ENCODE results near the gene PPP1R3D. TPM values are rescaled to one million over a fixed set of nuclear protein-coding genes. Genes with fewer than 3 reads are reported as not detected.

PPP1R3D gene
- total and polyA plus RNA-seq, 2 of the 13 experiments (the other 11 are each of a cell fraction or from before 2014, with no cell fraction given): 1.2 to 3.7 TPM

DNA sequence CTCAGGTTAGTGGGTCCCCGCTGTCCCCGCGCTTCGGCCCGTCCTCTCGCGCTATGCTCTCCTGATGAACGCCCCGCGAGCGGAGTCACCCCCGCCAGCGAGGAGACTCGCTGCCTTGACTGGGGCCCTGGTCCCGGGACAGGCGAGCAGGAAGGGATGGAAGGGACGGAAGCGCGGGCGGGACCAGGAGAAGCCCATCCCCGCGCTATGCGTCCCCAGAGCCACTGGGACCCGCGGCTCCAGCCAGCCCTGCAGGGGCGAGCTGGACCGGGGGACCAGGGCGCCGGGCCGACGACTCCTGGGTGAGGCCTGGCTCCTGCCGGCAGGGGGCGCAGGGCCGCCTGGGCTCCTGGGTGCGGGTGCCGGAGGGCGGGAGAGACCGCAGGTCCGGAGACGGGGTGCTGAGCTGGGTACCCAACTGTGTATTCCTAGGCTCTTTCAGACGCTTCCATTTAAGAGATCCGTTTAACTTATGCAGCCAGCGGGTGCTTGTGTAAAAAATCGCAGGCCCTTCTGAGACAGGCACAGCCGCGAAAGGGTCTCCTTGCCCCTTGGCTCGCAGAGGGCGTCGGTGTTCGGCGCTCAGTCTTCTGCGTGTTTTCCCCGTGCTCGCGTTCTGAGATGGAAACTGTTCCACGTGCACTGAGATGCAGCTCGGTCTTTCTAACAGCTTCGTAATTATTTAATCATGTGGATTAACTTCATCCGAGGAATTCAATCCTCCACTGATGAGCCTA is 6.1 kb downstream of the PPP1R3D start (continued):
- no peak for TF ChIP-seq REXO4 (CRISPR knock-in tag; IDR thresholded peaks at IDR 0.05; ENCODE audit: borderline replicate concordance)
- TF ChIP-seq, protein P1, sequence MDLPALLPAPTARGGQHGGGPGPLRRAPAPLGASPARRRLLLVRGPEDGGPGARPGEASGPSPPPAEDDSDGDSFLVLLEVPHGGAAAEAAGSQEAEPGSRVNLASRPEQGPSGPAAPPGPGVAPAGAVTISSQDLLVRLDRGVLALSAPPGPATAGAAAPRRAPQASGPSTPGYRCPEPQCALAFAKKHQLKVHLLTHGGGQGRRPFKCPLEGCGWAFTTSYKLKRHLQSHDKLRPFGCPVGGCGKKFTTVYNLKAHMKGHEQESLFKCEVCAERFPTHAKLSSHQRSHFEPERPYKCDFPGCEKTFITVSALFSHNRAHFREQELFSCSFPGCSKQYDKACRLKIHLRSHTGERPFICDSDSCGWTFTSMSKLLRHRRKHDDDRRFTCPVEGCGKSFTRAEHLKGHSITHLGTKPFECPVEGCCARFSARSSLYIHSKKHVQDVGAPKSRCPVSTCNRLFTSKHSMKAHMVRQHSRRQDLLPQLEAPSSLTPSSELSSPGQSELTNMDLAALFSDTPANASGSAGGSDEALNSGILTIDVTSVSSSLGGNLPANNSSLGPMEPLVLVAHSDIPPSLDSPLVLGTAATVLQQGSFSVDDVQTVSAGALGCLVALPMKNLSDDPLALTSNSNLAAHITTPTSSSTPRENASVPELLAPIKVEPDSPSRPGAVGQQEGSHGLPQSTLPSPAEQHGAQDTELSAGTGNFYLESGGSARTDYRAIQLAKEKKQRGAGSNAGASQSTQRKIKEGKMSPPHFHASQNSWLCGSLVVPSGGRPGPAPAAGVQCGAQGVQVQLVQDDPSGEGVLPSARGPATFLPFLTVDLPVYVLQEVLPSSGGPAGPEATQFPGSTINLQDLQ (CRISPR knock-in tag; IDR thresholded peaks at IDR 0.05): no peak
- no peak for TF ChIP-seq HMGA1 (CRISPR knock-in tag; conservative IDR thresholded peaks at IDR 0.05)
- TF ChIP-seq TCF7L2 (IDR thresholded peaks at IDR 0.05; ENCODE audit: low read depth, low read length): no peak
- TF ChIP-seq, protein P2, sequence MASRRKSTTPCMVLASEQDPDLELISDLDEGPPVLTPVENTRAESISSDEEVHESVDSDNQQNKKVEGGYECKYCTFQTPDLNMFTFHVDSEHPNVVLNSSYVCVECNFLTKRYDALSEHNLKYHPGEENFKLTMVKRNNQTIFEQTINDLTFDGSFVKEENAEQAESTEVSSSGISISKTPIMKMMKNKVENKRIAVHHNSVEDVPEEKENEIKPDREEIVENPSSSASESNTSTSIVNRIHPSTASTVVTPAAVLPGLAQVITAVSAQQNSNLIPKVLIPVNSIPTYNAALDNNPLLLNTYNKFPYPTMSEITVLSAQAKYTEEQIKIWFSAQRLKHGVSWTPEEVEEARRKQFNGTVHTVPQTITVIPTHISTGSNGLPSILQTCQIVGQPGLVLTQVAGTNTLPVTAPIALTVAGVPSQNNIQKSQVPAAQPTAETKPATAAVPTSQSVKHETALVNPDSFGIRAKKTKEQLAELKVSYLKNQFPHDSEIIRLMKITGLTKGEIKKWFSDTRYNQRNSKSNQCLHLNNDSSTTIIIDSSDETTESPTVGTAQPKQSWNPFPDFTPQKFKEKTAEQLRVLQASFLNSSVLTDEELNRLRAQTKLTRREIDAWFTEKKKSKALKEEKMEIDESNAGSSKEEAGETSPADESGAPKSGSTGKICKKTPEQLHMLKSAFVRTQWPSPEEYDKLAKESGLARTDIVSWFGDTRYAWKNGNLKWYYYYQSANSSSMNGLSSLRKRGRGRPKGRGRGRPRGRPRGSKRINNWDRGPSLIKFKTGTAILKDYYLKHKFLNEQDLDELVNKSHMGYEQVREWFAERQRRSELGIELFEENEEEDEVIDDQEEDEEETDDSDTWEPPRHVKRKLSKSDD (CRISPR knock-in tag; IDR thresholded peaks at IDR 0.05; ENCODE audit: low read depth): no peak
- no peak for TF ChIP-seq ZFP82 (CRISPR knock-in tag; IDR thresholded peaks at IDR 0.05; ENCODE audit: borderline replicate concordance)
- TF ChIP-seq ZNF232 (CRISPR knock-in tag; IDR thresholded peaks at IDR 0.05; ENCODE audit: borderline replicate concordance): no peak
- TF ChIP-seq ZNF589 (CRISPR knock-in tag; conservative IDR thresholded peaks at IDR 0.05): no peak
- TF ChIP-seq, protein P3, sequence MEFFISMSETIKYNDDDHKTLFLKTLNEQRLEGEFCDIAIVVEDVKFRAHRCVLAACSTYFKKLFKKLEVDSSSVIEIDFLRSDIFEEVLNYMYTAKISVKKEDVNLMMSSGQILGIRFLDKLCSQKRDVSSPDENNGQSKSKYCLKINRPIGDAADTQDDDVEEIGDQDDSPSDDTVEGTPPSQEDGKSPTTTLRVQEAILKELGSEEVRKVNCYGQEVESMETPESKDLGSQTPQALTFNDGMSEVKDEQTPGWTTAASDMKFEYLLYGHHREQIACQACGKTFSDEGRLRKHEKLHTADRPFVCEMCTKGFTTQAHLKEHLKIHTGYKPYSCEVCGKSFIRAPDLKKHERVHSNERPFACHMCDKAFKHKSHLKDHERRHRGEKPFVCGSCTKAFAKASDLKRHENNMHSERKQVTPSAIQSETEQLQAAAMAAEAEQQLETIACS (CRISPR knock-in tag; IDR thresholded peaks at IDR 0.05): no peak
- TF ChIP-seq ZFP62 (CRISPR knock-in tag; IDR thresholded peaks at IDR 0.05): no peak
- no peak for TF ChIP-seq NR1H2 (CRISPR knock-in tag; IDR thresholded peaks at IDR 0.05; ENCODE audit: borderline replicate concordance, low read depth)
- TF ChIP-seq ZEB1 (IDR thresholded peaks at IDR 0.05; ENCODE audit: insufficient replicate concordance, low read depth): no peak
- TF ChIP-seq, protein P4, sequence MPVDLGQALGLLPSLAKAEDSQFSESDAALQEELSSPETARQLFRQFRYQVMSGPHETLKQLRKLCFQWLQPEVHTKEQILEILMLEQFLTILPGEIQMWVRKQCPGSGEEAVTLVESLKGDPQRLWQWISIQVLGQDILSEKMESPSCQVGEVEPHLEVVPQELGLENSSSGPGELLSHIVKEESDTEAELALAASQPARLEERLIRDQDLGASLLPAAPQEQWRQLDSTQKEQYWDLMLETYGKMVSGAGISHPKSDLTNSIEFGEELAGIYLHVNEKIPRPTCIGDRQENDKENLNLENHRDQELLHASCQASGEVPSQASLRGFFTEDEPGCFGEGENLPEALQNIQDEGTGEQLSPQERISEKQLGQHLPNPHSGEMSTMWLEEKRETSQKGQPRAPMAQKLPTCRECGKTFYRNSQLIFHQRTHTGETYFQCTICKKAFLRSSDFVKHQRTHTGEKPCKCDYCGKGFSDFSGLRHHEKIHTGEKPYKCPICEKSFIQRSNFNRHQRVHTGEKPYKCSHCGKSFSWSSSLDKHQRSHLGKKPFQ (CRISPR knock-in tag; IDR thresholded peaks at IDR 0.05; ENCODE audit: insufficient replicate concordance): no peak
- TF ChIP-seq ZNF790 (CRISPR knock-in tag; IDR thresholded peaks at IDR 0.05; ENCODE audit: borderline replicate concordance): no peak
- TF ChIP-seq KLF9 (CRISPR knock-in tag; IDR thresholded peaks at IDR 0.05; ENCODE audit: low read depth): no peak
- no peak for TF ChIP-seq ZMYM3 (CRISPR knock-in tag; IDR thresholded peaks at IDR 0.05)
- TF ChIP-seq RCOR2 (CRISPR knock-in tag; IDR thresholded peaks at IDR 0.05): no peak
- TF ChIP-seq, protein P5, sequence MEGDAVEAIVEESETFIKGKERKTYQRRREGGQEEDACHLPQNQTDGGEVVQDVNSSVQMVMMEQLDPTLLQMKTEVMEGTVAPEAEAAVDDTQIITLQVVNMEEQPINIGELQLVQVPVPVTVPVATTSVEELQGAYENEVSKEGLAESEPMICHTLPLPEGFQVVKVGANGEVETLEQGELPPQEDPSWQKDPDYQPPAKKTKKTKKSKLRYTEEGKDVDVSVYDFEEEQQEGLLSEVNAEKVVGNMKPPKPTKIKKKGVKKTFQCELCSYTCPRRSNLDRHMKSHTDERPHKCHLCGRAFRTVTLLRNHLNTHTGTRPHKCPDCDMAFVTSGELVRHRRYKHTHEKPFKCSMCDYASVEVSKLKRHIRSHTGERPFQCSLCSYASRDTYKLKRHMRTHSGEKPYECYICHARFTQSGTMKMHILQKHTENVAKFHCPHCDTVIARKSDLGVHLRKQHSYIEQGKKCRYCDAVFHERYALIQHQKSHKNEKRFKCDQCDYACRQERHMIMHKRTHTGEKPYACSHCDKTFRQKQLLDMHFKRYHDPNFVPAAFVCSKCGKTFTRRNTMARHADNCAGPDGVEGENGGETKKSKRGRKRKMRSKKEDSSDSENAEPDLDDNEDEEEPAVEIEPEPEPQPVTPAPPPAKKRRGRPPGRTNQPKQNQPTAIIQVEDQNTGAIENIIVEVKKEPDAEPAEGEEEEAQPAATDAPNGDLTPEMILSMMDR (CRISPR knock-in tag; IDR thresholded peaks at IDR 0.05): peak; percentile 90
- TF ChIP-seq, protein P6, sequence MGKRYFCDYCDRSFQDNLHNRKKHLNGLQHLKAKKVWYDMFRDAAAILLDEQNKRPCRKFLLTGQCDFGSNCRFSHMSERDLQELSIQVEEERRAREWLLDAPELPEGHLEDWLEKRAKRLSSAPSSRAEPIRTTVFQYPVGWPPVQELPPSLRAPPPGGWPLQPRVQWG (CRISPR knock-in tag; IDR thresholded peaks at IDR 0.05; ENCODE audit: borderline replicate concordance, low read depth): no peak

All from HepG2 (cell line).